ENCODE data around the gene DDAH2.

Gene DDAH2

DNA sequence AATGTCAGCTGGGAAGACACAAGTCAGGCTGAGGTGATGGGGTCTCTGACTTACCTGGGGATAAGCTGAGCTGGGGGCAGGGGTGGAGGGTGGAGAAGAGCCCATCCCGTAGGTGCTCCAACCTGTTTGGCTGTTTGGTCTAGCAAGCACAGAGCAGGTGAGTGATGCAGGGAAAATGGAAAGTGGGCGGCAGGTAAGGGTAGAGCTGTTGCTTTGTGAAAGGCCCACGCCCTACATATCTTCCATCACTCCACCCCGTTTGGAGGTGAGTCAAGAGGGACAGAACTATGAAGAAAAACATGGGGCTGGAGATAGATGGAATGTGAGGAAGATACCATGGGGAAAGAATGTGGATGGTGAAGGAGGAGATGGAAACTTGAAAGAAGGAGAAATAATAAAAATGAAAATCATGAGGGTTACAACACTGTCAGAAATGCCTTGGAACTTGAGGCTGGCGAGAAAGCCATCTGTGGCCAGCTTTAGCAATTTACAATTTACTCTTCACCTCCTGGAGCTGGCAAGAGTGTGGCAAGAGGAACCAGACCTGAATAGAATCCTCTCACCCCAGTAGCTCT, 8.8 kb downstream of the DDAH2 start:
- Histone ChIP-seq H3K4me3 (ENCODE audit: low read depth, low read length) (no peak overlapping the region), H3K9ac (ENCODE audit: low read length) (no peak overlapping the region), H3K36me3 (ENCODE audit: control insufficient read depth, insufficient read depth, low read length) (0 out of 2 replicates have a peak, but pooled peaks cover 2% of the 10 kb centered on the region), H3K4me1 (ENCODE audit: control insufficient read depth, insufficient read depth, low read length) (peaks cover 27% of the 10 kb centered on the region), H3K27ac (ENCODE audit: low read depth, low read length) (no peak overlapping the region), H3K27me3 (ENCODE audit: control insufficient read depth, insufficient read depth, low read length) (no peaks in the 10 kb centered on the region), H3K9me3 (ENCODE audit: control insufficient read depth, insufficient read depth, low read depth, low read length) (no peaks in the 10 kb centered on the region)

DNA sequence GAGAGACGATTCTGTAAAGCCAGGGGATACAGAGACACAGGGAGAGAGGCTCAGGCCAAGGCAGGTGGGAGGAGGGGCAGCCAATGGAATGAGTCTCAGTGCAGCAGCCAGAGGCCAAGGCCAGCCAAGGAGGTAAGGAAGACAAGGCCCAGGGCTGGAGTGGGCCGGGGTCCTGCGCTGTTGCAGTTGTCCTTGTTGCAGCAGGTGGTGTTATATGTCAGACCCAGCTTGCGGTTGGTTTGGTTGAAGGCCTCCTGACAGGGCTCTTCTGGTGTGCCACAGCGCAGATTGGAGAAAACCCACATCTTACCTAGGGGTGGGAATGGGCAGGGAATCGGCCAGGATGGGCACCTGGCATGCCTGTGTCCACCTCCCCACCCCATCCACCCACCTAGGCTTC, 10.1 kb downstream of the DDAH2 start:
- Histone ChIP-seq H3K36me3 (ENCODE audit: control insufficient read depth, insufficient read depth, low read length) (no peaks in the 10 kb centered on the region), H3K27ac (ENCODE audit: low read depth, low read length) (no peak overlapping the region), H3K4me3 (ENCODE audit: low read depth, low read length) (no peak overlapping the region), H3K27me3 (ENCODE audit: control insufficient read depth, insufficient read depth, low read length) (no peaks in the 10 kb centered on the region), H3K4me1 (ENCODE audit: control insufficient read depth, insufficient read depth, low read length) (peaks cover 39% of the 10 kb centered on the region), H3K9ac (ENCODE audit: low read length) (no peak overlapping the region), H3K9me3 (ENCODE audit: control insufficient read depth, insufficient read depth, low read depth, low read length) (no peaks in the 10 kb centered on the region)

DNA sequence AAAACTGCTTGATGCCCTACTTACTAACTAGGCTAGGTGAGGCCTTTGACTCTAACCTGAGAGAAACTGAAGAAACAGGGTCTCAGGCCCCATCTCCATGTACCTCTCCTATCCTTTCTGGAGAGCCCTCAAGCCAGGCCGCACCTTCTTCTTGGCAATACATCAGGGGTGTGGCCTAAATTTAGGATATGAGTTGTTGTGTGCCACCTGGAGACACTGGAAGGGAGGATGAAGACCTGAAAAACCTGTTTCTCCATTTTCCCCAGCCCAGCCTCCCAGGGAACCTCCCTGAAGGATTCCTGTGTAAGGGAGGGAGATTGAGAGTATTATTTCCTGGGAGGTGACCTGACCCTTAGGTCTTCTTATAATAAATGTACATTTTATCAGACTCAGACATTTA, 10.8 kb downstream of the DDAH2 start:
- H3K4me3 ChIP-seq (ENCODE audit: low read depth, low read length) = no peak overlapping the region
- no peak overlapping the region for H3K27ac ChIP-seq (ENCODE audit: low read depth, low read length)
- no peaks in the 10 kb centered on the region for H3K27me3 ChIP-seq (ENCODE audit: control insufficient read depth, insufficient read depth, low read length)
- no peaks in the 10 kb centered on the region for H3K36me3 ChIP-seq (ENCODE audit: control insufficient read depth, insufficient read depth, low read length)
- no peak overlapping the region for H3K9ac ChIP-seq (ENCODE audit: low read length)
- no peaks in the 10 kb centered on the region for H3K9me3 ChIP-seq (ENCODE audit: control insufficient read depth, insufficient read depth, low read depth, low read length)
- H3K4me1 ChIP-seq (ENCODE audit: control insufficient read depth, insufficient read depth, low read length) = peaks cover 45% of the 10 kb centered on the region

DNA sequence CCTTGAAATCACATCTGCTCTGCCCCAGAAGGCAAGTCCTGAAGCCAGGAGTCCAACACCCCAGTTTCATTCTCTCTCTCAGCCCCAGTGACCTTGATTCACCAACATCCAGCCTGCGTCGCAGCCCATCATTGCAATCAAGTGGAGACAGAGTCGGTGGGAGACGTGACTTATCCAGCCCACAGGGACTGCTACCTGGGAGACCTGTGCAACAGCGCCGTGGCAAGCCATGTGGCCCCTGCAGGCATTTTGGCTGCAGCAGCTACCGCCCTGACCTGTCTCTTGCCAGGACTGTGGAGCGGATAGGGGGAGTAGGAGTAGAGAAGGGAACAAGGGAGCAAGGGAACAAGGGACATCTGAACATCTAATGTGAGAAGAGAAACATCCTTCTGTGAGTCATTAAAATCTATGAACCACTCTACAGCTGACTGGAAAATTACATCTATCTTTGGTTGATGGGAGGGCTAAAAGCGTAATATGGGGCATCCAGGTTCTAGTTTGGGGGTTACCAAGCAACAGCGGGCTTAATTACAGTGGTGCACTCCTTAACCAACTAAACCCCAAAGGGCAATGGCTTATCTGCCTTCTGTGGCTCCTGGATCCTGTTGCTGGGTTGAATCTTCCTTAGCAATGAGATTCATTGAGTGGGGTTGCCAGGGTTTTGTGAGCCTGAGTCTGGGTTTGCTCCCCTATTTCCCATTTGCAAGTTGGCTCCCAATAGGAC, 11.4 kb downstream of the DDAH2 start:
- Histone ChIP-seq H3K4me3 (ENCODE audit: low read depth, low read length) (no peak overlapping the region), H3K4me1 (ENCODE audit: control insufficient read depth, insufficient read depth, low read length) (peaks cover 47% of the 10 kb centered on the region), H3K9ac (ENCODE audit: low read length) (no peak overlapping the region), H3K36me3 (ENCODE audit: control insufficient read depth, insufficient read depth, low read length) (no peaks in the 10 kb centered on the region), H3K9me3 (ENCODE audit: control insufficient read depth, insufficient read depth, low read depth, low read length) (no peaks in the 10 kb centered on the region), H3K27me3 (ENCODE audit: control insufficient read depth, insufficient read depth, low read length) (no peaks in the 10 kb centered on the region), H3K27ac (ENCODE audit: low read depth, low read length) (no peak overlapping the region)

DNA sequence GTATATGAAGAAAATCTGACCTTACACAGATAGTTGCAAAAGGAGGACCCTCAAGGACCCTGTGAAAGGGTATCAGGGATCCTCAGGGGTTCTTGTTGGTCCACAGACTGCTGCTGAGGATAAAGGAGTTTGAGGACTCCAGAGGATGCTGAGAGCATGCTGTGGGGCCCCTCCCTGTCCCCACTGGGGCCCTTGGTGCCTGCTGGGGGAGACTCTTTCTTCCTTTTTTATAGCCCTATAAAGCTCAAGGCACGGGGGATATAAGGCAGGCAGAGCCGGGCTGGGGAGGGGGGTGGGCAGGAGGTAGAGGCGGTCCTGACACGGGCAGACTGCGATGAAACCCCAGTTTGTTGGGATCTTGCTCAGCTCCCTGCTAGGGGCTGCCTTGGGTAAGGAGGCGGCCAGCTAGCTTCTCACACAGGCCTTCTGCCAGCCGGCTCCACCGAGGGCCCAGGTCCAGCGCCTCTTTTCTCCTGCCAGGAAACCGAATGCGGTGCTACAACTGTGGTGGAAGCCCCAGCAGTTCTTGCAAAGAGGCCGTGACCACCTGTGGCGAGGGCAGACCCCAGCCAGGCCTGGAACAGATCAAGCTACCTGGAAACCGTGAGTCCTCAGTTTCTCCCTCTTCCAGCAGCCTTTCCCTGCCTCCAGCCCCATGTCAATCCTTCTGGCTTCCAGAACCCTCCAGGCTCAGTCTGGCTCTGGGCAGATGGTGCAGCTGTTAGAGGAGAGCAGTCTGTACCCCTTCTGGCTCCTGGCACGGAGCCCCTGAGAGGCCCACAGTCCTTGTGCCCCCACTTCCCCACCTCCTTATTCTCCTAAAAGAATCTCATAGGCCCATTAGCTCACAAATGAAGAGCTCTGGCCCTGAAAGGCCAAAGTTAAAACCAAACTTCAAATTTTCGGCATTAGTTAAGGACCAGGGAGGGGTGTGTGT, 13.8 kb downstream of the DDAH2 start, which contains the start of gene LY6G6D:
LY6G6D (plus strand) TSS at position 327 of the 937 bp plus-strand sequence; CDS start at position 335, 8 bp downstream.
- Histone ChIP-seq H3K27me3 (ENCODE audit: control insufficient read depth, insufficient read depth, low read length) (no peaks in the 10 kb centered on the region), H3K4me3 (ENCODE audit: low read depth, low read length) (no peak within 1 kb of the TSS), H3K9ac (ENCODE audit: low read length) (no peak within 1 kb of the TSS), H3K9me3 (ENCODE audit: control insufficient read depth, insufficient read depth, low read depth, low read length) (no peaks in the 10 kb centered on the region), H3K4me1 (ENCODE audit: control insufficient read depth, insufficient read depth, low read length) (peaks cover 59% of the 10 kb centered on the region), H3K36me3 (ENCODE audit: control insufficient read depth, insufficient read depth, low read length) (no peaks in the 10 kb centered on the region), H3K27ac (ENCODE audit: low read depth, low read length) (peak within 1 kb of the TSS; percentile 51; the same call in 1 of the 2 replicates)

DNA sequence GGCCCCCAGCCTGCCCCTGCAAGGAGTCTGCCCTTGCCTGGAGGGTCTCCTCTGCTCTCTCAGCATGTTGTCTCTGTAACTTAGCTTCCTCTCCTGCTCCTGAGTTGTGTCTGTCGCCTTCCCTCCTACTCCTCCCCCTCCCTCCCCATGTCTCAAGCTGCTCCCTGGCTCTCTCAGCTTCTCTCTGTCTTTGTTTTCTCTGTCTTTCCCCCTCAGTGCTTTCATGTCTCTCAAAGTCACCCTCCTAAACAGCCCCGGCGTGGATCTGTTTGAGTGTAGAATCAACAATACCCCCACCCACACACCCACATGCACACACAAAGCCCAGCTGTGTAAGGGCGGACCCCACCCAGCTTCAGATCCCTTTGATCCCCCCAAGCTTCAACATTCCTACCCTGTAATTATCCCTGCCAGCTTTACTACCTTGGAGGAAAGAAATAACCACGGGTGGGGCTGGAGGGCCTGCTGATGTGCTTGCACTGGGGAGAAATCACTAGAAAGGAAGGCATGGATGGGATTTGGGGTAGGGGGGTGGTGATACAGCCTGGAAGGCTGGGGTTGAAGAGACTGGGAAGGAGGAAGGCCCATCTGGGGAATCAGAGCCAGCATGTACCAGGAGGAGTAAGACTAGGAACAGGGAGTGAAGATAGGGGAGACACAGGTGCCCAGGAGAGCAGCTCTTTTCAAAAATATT, 15.0 kb downstream of the DDAH2 start:
- Histone ChIP-seq H3K27me3 (ENCODE audit: control insufficient read depth, insufficient read depth, low read length) (no peaks in the 10 kb centered on the region), H3K9me3 (ENCODE audit: control insufficient read depth, insufficient read depth, low read depth, low read length) (no peaks in the 10 kb centered on the region), H3K36me3 (ENCODE audit: control insufficient read depth, insufficient read depth, low read length) (no peaks in the 10 kb centered on the region), H3K27ac (ENCODE audit: low read depth, low read length) (peak overlapping the region; percentile 51; the same call in 1 of the 2 replicates), H3K4me3 (ENCODE audit: low read depth, low read length) (no peak overlapping the region; the same call in 1 of the 2 replicates), H3K9ac (ENCODE audit: low read length) (peak overlapping the region; percentile 27), H3K4me1 (ENCODE audit: control insufficient read depth, insufficient read depth, low read length) (peaks cover 59% of the 10 kb centered on the region)

DNA sequence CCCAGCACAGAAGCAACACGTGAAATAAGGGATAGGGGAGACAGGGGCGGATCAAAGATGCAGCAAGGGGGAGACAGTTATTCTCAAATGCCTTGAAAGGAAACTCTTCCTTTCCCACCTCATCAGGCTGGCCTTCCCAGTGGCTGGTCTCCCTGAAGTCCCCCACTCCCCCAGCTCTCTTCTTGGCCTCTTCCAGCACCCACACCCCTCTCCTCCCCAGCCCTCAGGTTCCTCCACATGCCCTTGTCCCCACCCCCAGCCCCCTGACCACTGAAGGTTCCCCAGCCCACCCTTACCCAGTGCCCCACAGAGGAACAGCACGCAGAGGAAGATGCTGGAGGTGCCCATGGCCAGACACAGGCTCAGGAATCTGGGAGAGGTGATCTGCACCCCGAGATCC, 15.6 kb downstream of the DDAH2 start:
- Histone ChIP-seq H3K27ac (ENCODE audit: low read depth, low read length) (peak overlapping the region; percentile 51; the same call in 1 of the 2 replicates), H3K9ac (ENCODE audit: low read length) (peak overlapping the region; percentile 27), H3K27me3 (ENCODE audit: control insufficient read depth, insufficient read depth, low read length) (no peaks in the 10 kb centered on the region), H3K9me3 (ENCODE audit: control insufficient read depth, insufficient read depth, low read depth, low read length) (no peaks in the 10 kb centered on the region), H3K4me1 (ENCODE audit: control insufficient read depth, insufficient read depth, low read length) (peaks cover 52% of the 10 kb centered on the region), H3K4me3 (ENCODE audit: low read depth, low read length) (no peak overlapping the region; the same call in 1 of the 2 replicates), H3K36me3 (ENCODE audit: control insufficient read depth, insufficient read depth, low read length) (no peaks in the 10 kb centered on the region)

DNA sequence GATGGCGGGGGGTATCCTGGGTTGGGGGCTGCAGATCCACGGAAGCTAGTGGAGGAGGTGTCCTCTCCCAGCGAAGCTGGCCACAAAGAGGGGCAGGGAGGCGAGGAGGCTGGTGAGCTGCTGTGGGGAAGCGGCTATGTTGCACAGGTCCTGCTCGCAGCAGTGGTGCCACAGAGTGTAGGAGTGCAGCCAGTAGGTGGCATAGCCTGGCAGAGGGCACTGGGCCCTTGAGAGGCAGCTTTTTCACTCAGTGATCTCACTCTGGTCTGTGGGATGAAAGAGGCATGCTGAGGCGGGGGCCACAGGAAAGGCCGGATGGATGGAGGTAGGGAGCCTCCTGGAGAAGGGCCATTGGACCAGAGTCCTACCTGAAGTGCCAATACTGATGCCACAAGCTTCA, 16.8 kb downstream of the DDAH2 start:
- Histone ChIP-seq H3K4me1 (ENCODE audit: control insufficient read depth, insufficient read depth, low read length) (peaks cover 40% of the 10 kb centered on the region), H3K36me3 (ENCODE audit: control insufficient read depth, insufficient read depth, low read length) (no peaks in the 10 kb centered on the region), H3K9me3 (ENCODE audit: control insufficient read depth, insufficient read depth, low read depth, low read length) (no peaks in the 10 kb centered on the region), H3K9ac (ENCODE audit: low read length) (no peak overlapping the region), H3K27ac (ENCODE audit: low read depth, low read length) (no peak overlapping the region), H3K27me3 (ENCODE audit: control insufficient read depth, insufficient read depth, low read length) (no peaks in the 10 kb centered on the region), H3K4me3 (ENCODE audit: low read depth, low read length) (no peak overlapping the region)

DNA sequence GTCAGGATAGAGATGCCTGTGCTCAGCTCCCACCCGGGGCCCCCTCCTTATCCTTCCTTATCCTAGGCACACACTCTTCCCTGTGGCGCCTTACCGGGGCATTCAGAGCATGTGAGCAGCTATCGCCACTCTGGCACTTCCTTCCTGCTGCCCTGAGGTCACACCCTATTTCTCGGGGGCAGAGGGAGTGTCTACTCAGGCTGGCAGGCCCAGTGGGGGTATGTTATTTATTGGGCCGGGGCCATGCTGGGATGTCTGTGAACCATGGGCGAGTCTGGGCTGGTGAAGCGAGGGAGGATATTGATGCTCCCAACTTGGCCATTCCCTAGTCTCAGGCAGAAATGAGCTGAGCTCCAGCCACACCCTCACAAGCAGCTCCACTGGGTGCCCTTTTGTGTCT, 17.9 kb downstream of the DDAH2 start:
- H3K4me1 ChIP-seq (ENCODE audit: control insufficient read depth, insufficient read depth, low read length) = peaks cover 39% of the 10 kb centered on the region
- no peak overlapping the region for H3K27ac ChIP-seq (ENCODE audit: low read depth, low read length)

DNA sequence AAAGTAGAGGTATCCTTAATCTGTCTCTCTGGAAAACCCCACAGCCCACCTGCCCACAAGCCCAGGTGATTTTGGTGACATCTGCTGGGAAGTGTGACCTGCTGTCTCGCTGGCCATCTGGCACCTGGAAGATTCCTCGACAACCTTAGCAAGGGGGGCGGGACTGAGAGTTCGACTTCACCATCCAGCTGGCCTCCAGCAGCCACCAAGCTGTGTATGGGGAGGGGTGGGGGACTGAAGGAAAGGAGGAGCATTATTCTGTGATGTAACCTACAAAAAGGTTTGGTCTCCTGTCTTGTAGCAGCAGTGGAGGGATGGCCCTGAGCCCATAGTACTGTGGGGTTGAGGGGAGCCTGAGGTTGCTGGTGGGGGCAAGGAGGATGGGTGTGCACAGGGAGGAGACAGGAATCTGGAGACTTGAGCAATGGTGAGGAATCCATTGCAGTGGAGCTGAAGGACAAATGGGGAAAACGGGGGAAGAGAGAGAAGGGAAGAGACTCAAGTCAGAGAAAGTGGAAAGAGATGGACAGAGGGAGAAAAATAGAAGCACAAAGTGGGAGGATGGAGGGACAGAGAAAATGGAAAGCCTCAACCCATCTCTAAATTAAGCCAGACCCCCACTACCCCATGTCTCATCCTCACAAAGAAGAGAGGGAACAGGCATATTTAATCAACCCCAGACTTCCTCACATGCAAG, 18.4 kb downstream of the DDAH2 start:
- peaks cover 39% of the 10 kb centered on the region for H3K4me1 ChIP-seq (ENCODE audit: control insufficient read depth, insufficient read depth, low read length)
- H3K27ac ChIP-seq (ENCODE audit: low read depth, low read length) = no peak overlapping the region
- no peak overlapping the region for H3K9ac ChIP-seq (ENCODE audit: low read length)
- no peaks in the 10 kb centered on the region for H3K36me3 ChIP-seq (ENCODE audit: control insufficient read depth, insufficient read depth, low read length)
- H3K27me3 ChIP-seq (ENCODE audit: control insufficient read depth, insufficient read depth, low read length) = no peaks in the 10 kb centered on the region
- H3K4me3 ChIP-seq (ENCODE audit: low read depth, low read length) = no peak overlapping the region
- H3K9me3 ChIP-seq (ENCODE audit: control insufficient read depth, insufficient read depth, low read depth, low read length) = no peaks in the 10 kb centered on the region

More for the DNA sequence above, 17.9 kb downstream of the DDAH2 start:
- H3K36me3 ChIP-seq (ENCODE audit: control insufficient read depth, insufficient read depth, low read length) = no peaks in the 10 kb centered on the region
- no peaks in the 10 kb centered on the region for H3K27me3 ChIP-seq (ENCODE audit: control insufficient read depth, insufficient read depth, low read length)
- H3K4me3 ChIP-seq (ENCODE audit: low read depth, low read length) = no peak overlapping the region
- H3K9ac ChIP-seq (ENCODE audit: low read length) = no peak overlapping the region
- no peaks in the 10 kb centered on the region for H3K9me3 ChIP-seq (ENCODE audit: control insufficient read depth, insufficient read depth, low read depth, low read length)
